Measurements from ENCODE around the gene FNIP1. TPM values are rescaled to one million over a fixed set of nuclear protein-coding genes. Genes with fewer than 3 reads are reported as not detected.

FNIP1 gene
- total and polyA plus RNA-seq, 2 of the 13 experiments (the other 11 are each of a cell fraction or from before 2014, with no cell fraction given), result 10.9 to 29.3 TPM

- ChIA-PET CTCF (ENCODE audit: low intra/inter-chr PET ratio, low total read pairs) (no interaction called here), POLR2A (interaction anchor here (1.1 kb wide), 1 partner anchor 29 kb away, joined by 4 read pairs; the partner anchor contains the start of gene FNIP1)
- Histone ChIP-seq H4K20me1 (ENCODE audit: insufficient read depth, low read length) (no peaks in the 10 kb centered on the region), H3K4me2 (ENCODE audit: low read depth, low read length) (peak overlapping the region; percentile 19), H3K9ac (ENCODE audit: insufficient read depth, low read depth, low read length) (no peak overlapping the region), H3K36me3 (replicated peaks in 1 of 2; ENCODE audit: control insufficient read depth in 1 of 2, insufficient read depth in 2 of 2, low read length in 2 of 2) (no peaks in the 10 kb centered on the region), H3K27ac (ENCODE audit: extremely low read length, insufficient read depth, low read length) (no peak overlapping the region), H3K4me3 (replicated peaks in 1 of 3; ENCODE audit: insufficient read depth in 1 of 3, low read depth in 2 of 3, low read length in 3 of 3) (no peak overlapping the region), H3K79me2 (ENCODE audit: insufficient read depth, low read length) (no peaks in the 10 kb centered on the region), H3K27me3 (ENCODE audit: control insufficient read depth in 1 of 2, insufficient read depth in 2 of 2, low read length in 2 of 2) (no peaks in the 10 kb centered on the region), H3K4me1 (ENCODE audit: insufficient read depth, low read length) (peaks cover 13% of the 10 kb centered on the region), H3K9me3 (ENCODE audit: low read length) (no peaks in the 10 kb centered on the region), H2AFZ (ENCODE audit: low read length) (no peak overlapping the region)
- ATAC-seq (peak; percentile 69), FAIRE-seq (no peak), DNase-seq (ENCODE audit: low spot score) (peak; percentile 30)
- in situ Hi-C loops (cut with HindIII; ENCODE audit: extremely low pct_ligation_motif_present, low pct_unique_long_range_greater_than_20kb) (no loop called here), intact Hi-C loops (cut with micrococcal nuclease; ENCODE audit: unreplicated experiment) (no loop called here)
- no TSS peak for BruUV-seq (replicated peaks)
- 0% methylated on average over 2 of the region's 2 CpGs for WGBS (ENCODE audit: low lambda C conversion rate)
- TF ChIP-seq NCOA5 (CRISPR knock-in tag; IDR thresholded peaks at IDR 0.05), result no peak
- TF ChIP-seq NR2C2 (CRISPR knock-in tag; IDR thresholded peaks at IDR 0.05; ENCODE audit: borderline replicate concordance), result peak; percentile 20; the same call in 1 of the 2 replicates
- no peak for TF ChIP-seq NBN (conservative IDR thresholded peaks at IDR 0.05)
- TF ChIP-seq SP4 (CRISPR knock-in tag; IDR thresholded peaks at IDR 0.05), result no peak
- no peak for TF ChIP-seq SKI (IDR thresholded peaks at IDR 0.05; ENCODE audit: partially characterized antibody)
- TF ChIP-seq MEIS2 (CRISPR knock-in tag; IDR thresholded peaks at IDR 0.05), result no peak
- no peak for TF ChIP-seq NCOA1 (CRISPR knock-in tag; IDR thresholded peaks at IDR 0.05)
- peak; percentile 43; the same call in 1 of the 2 replicates for TF ChIP-seq ETV5 (CRISPR knock-in tag; IDR thresholded peaks at IDR 0.05; ENCODE audit: borderline replicate concordance)
- no peak for TF ChIP-seq ZNF574 (CRISPR knock-in tag; IDR thresholded peaks at IDR 0.05)
- no peak for TF ChIP-seq KMT2B (CRISPR knock-in tag; IDR thresholded peaks at IDR 0.05)
- TF ChIP-seq NR2F6 (IDR thresholded peaks at IDR 0.05), result peak; percentile 62; the same call in 1 of the 2 replicates
- peak; percentile 73 for TF ChIP-seq NR2F6 (CRISPR knock-in tag; IDR thresholded peaks at IDR 0.05)
- peak; percentile 48; the same call in 1 of the 2 replicates for TF ChIP-seq RARA (CRISPR knock-in tag; IDR thresholded peaks at IDR 0.05)
- TF ChIP-seq NR2F2 (IDR thresholded peaks at IDR 0.05; ENCODE audit: borderline replicate concordance, low read depth), result peak; percentile 60
- TF ChIP-seq ZNF468 (CRISPR knock-in tag; IDR thresholded peaks at IDR 0.05), result no peak
- TF ChIP-seq FOXP1 (IDR thresholded peaks at IDR 0.05), result no peak
- peak; percentile 51; the same call in 1 of the 2 replicates for TF ChIP-seq FOXP1 (CRISPR knock-in tag; IDR thresholded peaks at IDR 0.05)
- TF ChIP-seq ZNF749 (CRISPR knock-in tag; IDR thresholded peaks at IDR 0.05; ENCODE audit: borderline replicate concordance), result no peak
- no peak for TF ChIP-seq RXRB (CRISPR knock-in tag; IDR thresholded peaks at IDR 0.05; ENCODE audit: borderline replicate concordance)
- TF ChIP-seq ZNF652 (CRISPR knock-in tag; IDR thresholded peaks at IDR 0.05; ENCODE audit: borderline replicate concordance, low read depth), result peak; percentile 90
- TF ChIP-seq, protein P1, sequence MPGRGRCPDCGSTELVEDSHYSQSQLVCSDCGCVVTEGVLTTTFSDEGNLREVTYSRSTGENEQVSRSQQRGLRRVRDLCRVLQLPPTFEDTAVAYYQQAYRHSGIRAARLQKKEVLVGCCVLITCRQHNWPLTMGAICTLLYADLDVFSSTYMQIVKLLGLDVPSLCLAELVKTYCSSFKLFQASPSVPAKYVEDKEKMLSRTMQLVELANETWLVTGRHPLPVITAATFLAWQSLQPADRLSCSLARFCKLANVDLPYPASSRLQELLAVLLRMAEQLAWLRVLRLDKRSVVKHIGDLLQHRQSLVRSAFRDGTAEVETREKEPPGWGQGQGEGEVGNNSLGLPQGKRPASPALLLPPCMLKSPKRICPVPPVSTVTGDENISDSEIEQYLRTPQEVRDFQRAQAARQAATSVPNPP (CRISPR knock-in tag; IDR thresholded peaks at IDR 0.05), result no peak
- TF ChIP-seq, protein P2, sequence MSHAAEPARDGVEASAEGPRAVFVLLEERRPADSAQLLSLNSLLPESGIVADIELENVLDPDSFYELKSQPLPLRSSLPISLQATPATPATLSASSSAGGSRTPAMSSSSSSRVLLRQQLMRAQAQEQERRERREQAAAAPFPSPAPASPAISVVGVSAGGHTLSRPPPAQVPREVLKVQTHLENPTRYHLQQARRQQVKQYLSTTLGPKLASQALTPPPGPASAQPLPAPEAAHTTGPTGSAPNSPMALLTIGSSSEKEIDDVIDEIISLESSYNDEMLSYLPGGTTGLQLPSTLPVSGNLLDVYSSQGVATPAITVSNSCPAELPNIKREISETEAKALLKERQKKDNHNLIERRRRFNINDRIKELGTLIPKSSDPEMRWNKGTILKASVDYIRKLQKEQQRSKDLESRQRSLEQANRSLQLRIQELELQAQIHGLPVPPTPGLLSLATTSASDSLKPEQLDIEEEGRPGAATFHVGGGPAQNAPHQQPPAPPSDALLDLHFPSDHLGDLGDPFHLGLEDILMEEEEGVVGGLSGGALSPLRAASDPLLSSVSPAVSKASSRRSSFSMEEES (CRISPR knock-in tag; IDR thresholded peaks at IDR 0.05), result 0 out of 2 replicates have a peak, but pooled peaks have one; percentile 48
- TF ChIP-seq MAX (IDR thresholded peaks at IDR 0.05), result peak; percentile 64
Measured at GRCh38 chr5:131825404-131826013, 28.7 kb upstream of the FNIP1 start.

Measured in HepG2 (cell line).